B cell (primary cell): Measurements from ENCODE around the gene RAB33B.

Experiments used
- EZH2 ChIP-seq: IDR thresholded peaks from 2 replicates; pipeline ENCODE4 v1.6.1; 2012; ENCODE audit warnings: borderline replicate concordance, low read depth, mild to moderate bottlenecking, moderate library complexity, low read length; ENCODE audit not compliant: insufficient read depth, poor library complexity, severe bottlenecking
- TF ChIP-seq, protein P1 (sequence below): fragments of 200-600 bp; IDR thresholded peaks from one replicate; pipeline ENCODE4 v1.8.0; 2022; ENCODE audit warnings: antibody characterized with exemption, mild to moderate bottlenecking

DNA sequence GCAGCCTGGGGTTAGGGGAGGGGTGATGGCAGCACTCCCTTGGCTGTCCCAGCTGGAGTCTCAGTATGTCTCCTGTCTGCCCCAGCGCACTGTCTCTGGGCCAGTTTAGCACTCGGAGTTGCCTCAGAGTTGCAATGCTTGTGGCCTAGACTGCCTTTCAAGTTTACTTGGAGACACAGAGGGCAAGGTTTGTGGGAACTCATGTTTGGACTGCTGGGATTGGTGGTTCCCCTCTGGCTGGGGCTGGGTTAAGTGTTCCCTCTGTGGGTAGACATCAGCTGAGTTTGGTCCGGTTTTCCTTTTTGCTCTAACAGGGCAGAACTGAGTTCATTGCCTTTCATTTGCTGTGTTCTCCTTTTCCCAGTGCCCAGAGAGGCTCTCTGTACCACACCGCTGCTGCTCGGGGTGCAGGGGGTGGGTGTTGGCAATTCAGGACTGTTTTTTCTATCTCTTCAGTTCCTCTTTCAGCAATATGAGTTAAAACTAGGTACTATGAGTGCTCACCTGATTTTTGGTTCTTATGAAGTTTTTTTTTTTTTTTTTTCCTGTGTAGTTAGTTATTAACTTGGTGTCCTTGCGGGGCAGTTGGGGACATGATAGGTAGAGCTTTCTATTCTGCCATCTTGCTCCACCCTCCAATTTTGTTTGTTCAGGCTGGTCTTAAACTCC lies 17.2 kb downstream of the RAB33B start:
- TF ChIP-seq, protein P1, sequence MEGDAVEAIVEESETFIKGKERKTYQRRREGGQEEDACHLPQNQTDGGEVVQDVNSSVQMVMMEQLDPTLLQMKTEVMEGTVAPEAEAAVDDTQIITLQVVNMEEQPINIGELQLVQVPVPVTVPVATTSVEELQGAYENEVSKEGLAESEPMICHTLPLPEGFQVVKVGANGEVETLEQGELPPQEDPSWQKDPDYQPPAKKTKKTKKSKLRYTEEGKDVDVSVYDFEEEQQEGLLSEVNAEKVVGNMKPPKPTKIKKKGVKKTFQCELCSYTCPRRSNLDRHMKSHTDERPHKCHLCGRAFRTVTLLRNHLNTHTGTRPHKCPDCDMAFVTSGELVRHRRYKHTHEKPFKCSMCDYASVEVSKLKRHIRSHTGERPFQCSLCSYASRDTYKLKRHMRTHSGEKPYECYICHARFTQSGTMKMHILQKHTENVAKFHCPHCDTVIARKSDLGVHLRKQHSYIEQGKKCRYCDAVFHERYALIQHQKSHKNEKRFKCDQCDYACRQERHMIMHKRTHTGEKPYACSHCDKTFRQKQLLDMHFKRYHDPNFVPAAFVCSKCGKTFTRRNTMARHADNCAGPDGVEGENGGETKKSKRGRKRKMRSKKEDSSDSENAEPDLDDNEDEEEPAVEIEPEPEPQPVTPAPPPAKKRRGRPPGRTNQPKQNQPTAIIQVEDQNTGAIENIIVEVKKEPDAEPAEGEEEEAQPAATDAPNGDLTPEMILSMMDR = no peak
- no peak for TF ChIP-seq EZH2
